ENCODE results near the gene PIWIL1.

The PIWIL1 gene

GRCh38 chr12:130405332-130405731 lies 67.6 kb downstream of the PIWIL1 start:
- Histone ChIP-seq H3K36me3 (no peaks in the 10 kb centered on the region), H3K27ac (no peak overlapping the region), H3K4me1 (no peaks in the 10 kb centered on the region), H3K4me3 (no peak overlapping the region), H3K27me3 (no peaks in the 10 kb centered on the region), H3K9ac (no peak overlapping the region), H3K9me3 (replicated peaks in 1 of 11) (no peaks in the 10 kb centered on the region), H4K20me1 (no peaks in the 10 kb centered on the region), H3K4me2 (no peak overlapping the region; a peak in 1 of 22 replicates)
- no peak for TF ChIP-seq Cebpa-rat (IDR thresholded peaks at IDR 0.05)

DNA sequence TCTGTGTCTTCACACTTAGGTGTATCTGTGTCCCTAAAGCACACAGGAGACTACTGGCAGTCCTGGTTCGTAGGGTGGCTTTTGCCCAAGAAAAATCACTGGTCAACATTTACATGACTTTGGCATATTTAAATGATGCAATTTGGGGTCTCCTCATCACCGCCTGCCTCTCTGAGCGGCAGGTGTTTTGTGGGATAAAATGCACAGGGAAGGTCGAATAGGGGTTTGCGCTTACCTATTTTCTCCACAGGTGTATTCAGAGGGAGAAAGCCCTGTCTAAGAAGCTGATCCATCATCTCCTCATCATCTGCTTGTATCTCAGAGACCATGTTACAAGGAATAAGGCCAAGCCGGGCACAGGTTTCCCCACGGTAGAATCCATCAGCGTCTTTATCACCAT lies 74.7 kb downstream of the PIWIL1 start:
- H3K9ac ChIP-seq = no peak overlapping the region
- no peak overlapping the region for H3K27ac ChIP-seq
- no peaks in the 10 kb centered on the region for H3K9me3 ChIP-seq (replicated peaks in 1 of 11)
- no peaks in the 10 kb centered on the region for H3K36me3 ChIP-seq
- H3K4me1 ChIP-seq = no peaks in the 10 kb centered on the region
- H3K27me3 ChIP-seq = no peaks in the 10 kb centered on the region
- no peak overlapping the region for H3K4me3 ChIP-seq
- no peak for TF ChIP-seq Cebpa-rat (IDR thresholded peaks at IDR 0.05)
- H4K20me1 ChIP-seq = no peaks in the 10 kb centered on the region
- no peak overlapping the region for H3K4me2 ChIP-seq

DNA sequence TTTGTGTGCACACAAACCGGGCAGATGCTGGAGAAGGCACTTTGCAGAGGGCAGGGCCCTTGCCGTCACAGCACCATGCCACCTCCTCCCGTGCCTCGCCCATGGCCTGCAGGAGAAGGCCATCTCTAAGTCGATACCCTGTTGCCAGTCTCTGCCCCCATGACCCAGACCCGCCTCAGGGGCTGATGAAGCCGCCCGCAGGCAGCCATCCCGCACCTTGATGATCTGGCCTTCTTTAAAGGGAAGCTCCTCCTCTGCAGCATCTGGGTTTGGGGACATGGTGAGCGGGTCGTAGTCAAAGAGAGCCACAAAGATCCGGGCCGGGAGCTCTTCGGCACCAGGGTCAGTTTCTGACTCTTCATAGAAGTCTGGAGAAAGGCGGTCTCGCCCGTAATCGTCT lies 76.2 kb downstream of the PIWIL1 start:
- TF ChIP-seq Cebpa-rat (IDR thresholded peaks at IDR 0.05) = no peak
- Histone ChIP-seq H3K9me3 (replicated peaks in 1 of 11) (no peaks in the 10 kb centered on the region), H3K27me3 (no peaks in the 10 kb centered on the region), H3K4me2 (no peak overlapping the region), H3K27ac (no peak overlapping the region), H4K20me1 (no peaks in the 10 kb centered on the region), H3K36me3 (no peaks in the 10 kb centered on the region), H3K4me1 (no peaks in the 10 kb centered on the region), H3K4me3 (no peak overlapping the region), H3K9ac (no peak overlapping the region)

DNA sequence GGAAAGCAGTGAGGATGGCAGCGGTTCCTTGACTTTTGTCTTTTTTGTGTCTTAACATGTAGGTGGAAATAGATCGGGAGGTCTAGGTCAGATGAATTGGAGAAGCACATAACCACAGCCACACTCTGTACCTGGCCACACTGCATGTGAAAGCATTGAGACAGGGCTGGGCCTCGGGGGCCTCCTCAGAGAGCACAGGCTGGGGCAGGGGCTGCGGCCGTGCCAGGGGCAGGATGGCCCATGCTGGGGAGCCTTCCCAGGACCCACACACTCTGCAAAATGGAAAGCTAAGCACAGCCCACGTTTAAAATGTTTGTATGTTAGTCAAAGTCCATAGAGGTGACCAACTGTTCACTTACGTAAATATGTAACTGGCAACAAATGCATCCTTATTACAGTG lies 76.7 kb downstream of the PIWIL1 start:
- H3K27ac ChIP-seq = no peak overlapping the region
- H4K20me1 ChIP-seq = no peaks in the 10 kb centered on the region
- no peaks in the 10 kb centered on the region for H3K9me3 ChIP-seq (replicated peaks in 1 of 11)
- no peak overlapping the region for H3K9ac ChIP-seq
- no peak overlapping the region for H3K4me3 ChIP-seq
- H3K4me2 ChIP-seq = no peak overlapping the region
- H3K27me3 ChIP-seq = no peaks in the 10 kb centered on the region
- no peaks in the 10 kb centered on the region for H3K4me1 ChIP-seq
- no peak for TF ChIP-seq Cebpa-rat (IDR thresholded peaks at IDR 0.05)
- H3K36me3 ChIP-seq = no peaks in the 10 kb centered on the region

DNA sequence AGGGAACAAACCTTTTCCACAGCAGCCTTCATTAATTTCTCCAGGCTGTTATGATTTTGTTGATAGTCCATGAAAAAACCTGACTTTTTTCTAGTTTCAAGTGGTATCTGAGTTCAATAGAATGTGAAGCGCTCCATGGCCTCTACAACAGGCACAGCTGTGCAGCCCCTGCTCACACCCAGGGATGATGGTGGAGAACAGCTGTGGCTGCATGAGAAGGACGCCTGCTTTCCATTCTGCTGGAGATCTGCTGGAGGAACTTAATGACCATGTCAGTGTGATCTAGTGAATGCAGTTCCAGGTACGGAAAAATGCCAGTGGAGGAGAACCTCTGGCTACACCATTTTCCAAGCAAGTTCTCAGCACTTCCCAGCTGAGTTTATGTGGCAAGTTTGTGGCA lies 80.6 kb downstream of the PIWIL1 start:
- Histone ChIP-seq H3K4me2 (no peak overlapping the region), H3K9me3 (replicated peaks in 1 of 11) (no peaks in the 10 kb centered on the region), H3K27ac (no peak overlapping the region), H3K36me3 (no peaks in the 10 kb centered on the region), H3K27me3 (no peaks in the 10 kb centered on the region), H4K20me1 (no peaks in the 10 kb centered on the region), H3K4me3 (no peak overlapping the region), H3K9ac (no peak overlapping the region), H3K4me1 (no peaks in the 10 kb centered on the region)
- TF ChIP-seq Cebpa-rat (IDR thresholded peaks at IDR 0.05) = no peak

- H3K27ac ChIP-seq = no peak overlapping the region
Observed at GRCh38 chr12:130419116-130419515, 81.4 kb downstream of the PIWIL1 start.

GRCh38 chr12:130420071-130420470 lies 82.4 kb downstream of the PIWIL1 start:
- Histone ChIP-seq H3K4me1 (peaks cover 0 to 6% (median 2%) of the 10 kb centered on the region in 10 experiments; a peak in 7 of 20 replicates), H3K4me3 (no peak overlapping the region), H3K27ac (no peak overlapping the region), H4K20me1 (no peaks in the 10 kb centered on the region; a peak in 1 of 22 replicates), H3K4me2 (no peak overlapping the region), H3K36me3 (no peaks in the 10 kb centered on the region), H3K9ac (no peak overlapping the region), H3K27me3 (no peaks in the 10 kb centered on the region), H3K9me3 (replicated peaks in 1 of 11) (no peaks in the 10 kb centered on the region)
- no peak for TF ChIP-seq Cebpa-rat (IDR thresholded peaks at IDR 0.05)

More at GRCh38 chr12:130419116-130419515, 81.4 kb downstream of the PIWIL1 start:
- Histone ChIP-seq H3K27me3 (no peaks in the 10 kb centered on the region), H3K4me1 (peaks cover 0 to 4% (median 1%) of the 10 kb centered on the region in 10 experiments; a peak in 7 of 20 replicates), H4K20me1 (no peaks in the 10 kb centered on the region), H3K4me3 (no peak overlapping the region), H3K4me2 (no peak overlapping the region), H3K9me3 (replicated peaks in 1 of 11) (no peaks in the 10 kb centered on the region), H3K36me3 (no peaks in the 10 kb centered on the region), H3K9ac (no peak overlapping the region)
- TF ChIP-seq Cebpa-rat (IDR thresholded peaks at IDR 0.05) = no peak

GRCh38 chr12:130421896-130422295 lies 84.2 kb downstream of the PIWIL1 start:
- no peak overlapping the region for H3K9ac ChIP-seq
- no peaks in the 10 kb centered on the region for H3K36me3 ChIP-seq
- no peak overlapping the region for H3K4me3 ChIP-seq
- no peak overlapping the region for H3K27ac ChIP-seq
- peaks cover 0 to 6% (median 2%) of the 10 kb centered on the region in 10 experiments; a peak in 7 of 20 replicates for H3K4me1 ChIP-seq
- H4K20me1 ChIP-seq = no peaks in the 10 kb centered on the region; a peak in 1 of 22 replicates
- no peak overlapping the region for H3K4me2 ChIP-seq
- no peaks in the 10 kb centered on the region for H3K27me3 ChIP-seq
- H3K9me3 ChIP-seq (replicated peaks in 1 of 11) = no peaks in the 10 kb centered on the region
- no peak for TF ChIP-seq Cebpa-rat (IDR thresholded peaks at IDR 0.05)

Measured in BLaER1 treated with 17β-estradiol and CSF1 and Interleukin-3, amounts not matched to agents 10 nM and 100 nM (cell line).